ENCODE measurements around the gene TNXB.
"Not testable (repeated sequence)": the region's sequence is repeated elsewhere in the genome, so short reads cannot be mapped to it uniquely, and the experiment has no call there.

The TNXB gene

GRCh38 chr6:32084780-32085179 is 24.4 kb downstream of the TNXB start:
- no peak for DNase-seq

DNA sequence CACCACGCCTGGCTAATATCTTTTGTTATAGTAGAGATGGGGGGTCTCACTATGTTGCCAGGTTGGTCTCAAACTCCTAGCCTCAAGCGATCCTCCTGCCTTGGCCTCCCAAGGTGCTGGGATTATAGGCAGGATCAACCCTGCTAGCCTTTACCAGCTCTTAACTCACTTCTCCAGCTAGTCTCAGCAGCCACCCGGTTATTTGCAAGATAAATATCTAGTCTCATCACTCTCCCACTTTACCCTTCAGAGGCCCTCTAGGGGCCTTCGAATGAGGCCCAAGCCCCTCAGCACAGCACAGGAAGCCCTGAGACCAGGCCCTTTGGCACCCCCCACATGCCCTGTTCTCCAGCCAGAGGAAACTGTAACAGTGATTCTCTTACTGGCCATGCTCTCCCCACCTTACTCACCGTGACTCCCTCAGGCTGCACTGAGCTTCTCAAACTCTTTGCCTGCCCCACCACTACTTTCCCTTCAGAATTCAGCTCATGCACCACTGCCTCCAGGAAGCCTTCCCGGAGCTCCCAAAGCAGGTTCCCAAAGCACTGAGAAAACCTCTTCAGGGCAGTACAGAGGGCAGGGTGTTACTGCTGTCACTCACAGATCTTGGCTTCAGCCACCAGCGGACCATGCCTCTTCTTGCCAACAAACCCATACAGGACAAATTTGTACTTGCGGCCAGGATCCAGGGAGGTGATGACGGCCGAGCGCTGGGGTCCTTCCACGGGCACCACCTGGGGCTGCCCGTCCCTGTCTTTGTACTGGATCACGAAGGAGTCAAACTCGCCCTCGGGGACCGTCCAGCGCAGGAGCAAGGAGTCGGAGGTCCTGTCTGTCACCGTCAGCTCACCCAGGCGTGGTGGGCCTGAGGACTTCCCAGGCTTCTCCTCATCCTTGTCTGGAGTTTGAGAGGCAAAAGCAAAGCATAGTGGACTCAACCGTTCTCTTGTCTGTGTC is 25.0 kb downstream of the TNXB start:
- no peak for DNase-seq

DNA sequence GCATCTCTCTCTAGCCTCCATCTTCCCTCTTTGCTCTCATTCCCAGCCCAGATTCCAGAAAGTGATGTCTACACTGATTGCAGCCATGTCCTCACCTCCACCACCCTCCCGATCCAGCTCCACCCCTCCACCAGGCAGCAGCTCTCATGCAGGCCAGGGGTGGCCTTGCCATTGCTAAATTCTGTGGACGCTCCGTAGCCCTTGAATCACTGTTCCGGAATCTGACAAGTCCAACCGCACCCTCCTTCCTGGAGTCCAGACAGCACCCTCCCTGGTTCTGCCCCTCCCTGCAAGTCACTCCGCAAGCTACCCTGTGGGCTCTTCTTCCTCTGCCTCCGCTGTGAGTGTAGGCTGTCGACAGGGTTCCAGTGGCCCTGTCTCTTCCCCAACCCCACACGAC is 26.2 kb downstream of the TNXB start:
- DNase-seq: no peak

DNA sequence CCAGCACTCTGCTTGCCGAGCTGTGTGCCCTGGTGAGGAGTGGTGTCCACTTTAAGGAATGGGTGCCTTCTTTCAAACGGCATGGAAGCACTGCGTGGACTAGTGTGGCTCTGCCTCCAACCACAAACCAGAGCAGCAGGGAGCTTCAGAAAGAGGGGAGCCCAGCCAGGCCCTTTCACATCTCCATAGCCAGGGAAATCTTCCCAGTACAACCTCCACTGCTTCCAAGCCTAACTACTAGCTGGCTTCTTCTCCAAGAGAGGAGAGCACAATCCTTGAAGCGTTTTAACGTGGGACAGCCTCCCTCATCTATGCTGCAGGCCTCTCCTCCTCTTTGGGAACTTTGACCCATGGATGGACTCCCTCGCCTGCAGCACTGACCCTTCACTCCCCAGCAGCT is 26.7 kb downstream of the TNXB start:
- no peak for DNase-seq

- DNase-seq: no peak
Observed at GRCh38 chr6:32081168-32081990, 27.8 kb downstream of the TNXB start.

GRCh38 chr6:32079566-32080290 is 29.4 kb downstream of the TNXB start:
- DNase-seq: no peak

GRCh38 chr6:32076321-32076809 is 32.8 kb downstream of the TNXB start:
- DNase-seq: no peak

- no peak for DNase-seq
Observed at GRCh38 chr6:32075781-32076180, 33.4 kb downstream of the TNXB start.

DNA sequence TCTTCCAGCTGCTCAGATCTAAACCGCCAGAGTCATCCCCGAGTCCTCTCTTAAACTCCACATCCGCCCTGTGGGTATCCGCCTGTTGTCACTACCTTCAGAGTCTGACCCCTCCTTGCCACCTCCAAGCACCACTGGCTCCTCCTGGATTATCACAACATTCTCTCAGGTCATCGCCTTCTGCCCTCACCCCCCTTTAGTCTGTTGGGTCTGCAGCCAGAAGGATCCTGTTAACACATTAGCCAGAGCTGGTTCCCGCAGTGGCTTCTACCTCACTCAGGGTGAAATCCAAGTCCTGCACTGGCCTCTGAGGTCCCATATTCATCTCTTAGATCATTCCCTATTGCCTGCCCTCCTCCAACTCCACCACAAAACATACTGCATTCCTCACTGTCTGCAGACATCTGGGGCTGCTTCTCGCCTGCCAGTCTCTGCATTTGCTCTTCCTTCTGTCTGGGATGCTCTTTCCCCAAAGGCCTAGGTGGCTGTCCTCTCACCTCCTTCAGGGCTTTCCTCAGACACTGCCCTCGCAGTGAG is 34.1 kb downstream of the TNXB start:
- no peak for DNase-seq

DNA sequence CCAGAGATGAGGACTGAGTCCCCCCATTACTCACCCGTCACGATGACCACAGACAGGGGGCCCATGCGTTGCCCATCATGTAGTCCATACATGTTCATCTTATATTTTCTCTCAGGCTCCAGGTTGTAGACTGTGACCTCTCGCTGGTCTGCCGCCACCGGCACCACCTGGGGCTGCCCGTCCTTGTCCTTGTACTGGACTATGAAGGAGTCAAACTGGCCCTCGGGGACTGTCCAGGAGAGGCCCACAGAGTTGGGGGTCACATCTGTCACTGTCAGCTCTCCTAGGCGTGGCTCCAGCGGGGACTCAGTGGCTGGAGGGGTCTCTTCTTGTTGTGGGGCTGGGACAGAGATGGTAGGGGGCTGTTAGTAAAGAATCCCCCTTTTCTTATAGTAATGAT is 35.5 kb downstream of the TNXB start:
- DNase-seq: no peak

GRCh38 chr6:32073101-32073500 is 36.0 kb downstream of the TNXB start:
- no peak for DNase-seq

GRCh38 chr6:32070814-32071543 is 38.2 kb downstream of the TNXB start:
- no peak for DNase-seq

DNA sequence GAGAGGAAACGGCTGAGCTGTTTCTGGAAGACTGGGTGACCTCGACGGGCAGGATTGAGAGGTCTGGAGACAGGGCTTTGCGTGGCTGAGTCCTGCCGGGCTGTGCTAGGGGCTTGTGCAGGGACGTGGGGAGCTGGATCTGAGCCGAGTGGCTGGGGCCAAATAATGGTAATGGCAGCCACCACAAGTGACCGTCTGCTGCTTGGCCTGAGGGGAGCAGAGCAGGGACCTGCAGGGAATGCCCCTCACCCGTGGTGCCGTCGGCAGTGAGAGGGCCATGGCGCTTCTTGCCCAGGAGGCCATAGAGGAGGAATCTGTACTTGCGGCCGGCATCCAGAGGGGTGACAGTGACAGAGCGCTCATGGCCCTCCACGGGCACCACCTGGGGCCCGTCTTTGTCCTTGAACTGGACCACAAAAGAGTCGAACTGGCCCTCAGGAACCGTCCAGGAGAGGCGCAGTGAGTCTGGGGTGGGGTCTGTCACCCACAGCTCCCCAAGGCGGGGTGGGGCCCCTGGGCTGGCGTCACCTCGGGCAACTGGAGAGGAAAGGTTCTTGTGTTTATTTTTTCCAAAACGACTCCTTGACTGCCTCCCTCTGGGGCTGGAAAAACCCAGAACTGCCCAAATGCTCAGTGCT is 39.1 kb downstream of the TNXB start:
- DNase-seq: no peak

DNA sequence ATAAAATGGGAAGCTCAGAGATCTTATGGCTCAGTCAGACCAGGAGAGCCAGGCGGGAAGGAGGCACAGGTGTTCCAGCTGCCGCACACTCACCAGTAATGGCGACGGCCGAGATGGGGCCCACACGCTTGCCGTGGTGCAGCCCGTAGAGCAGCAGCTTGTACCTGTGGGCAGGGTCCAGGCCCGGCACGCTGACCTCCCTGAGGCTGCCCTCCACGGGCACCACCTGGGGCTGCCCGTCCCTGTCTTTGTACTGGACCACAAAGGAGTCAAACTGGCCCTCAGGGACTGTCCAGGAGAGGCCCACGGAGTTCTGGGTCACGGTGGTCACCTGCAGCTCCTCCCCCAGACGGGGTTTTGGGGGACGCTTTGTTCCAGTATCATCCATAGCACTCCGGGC is 39.7 kb downstream of the TNXB start:
- DNase-seq: no peak

GRCh38 chr6:32068867-32069266 is 40.3 kb downstream of the TNXB start:
- DNase-seq: no peak

GRCh38 chr6:32068315-32068714 is 40.8 kb downstream of the TNXB start:
- not testable (repeated sequence) for DNase-seq

- DNase-seq: not testable (repeated sequence)
Observed at GRCh38 chr6:32067521-32067920, 41.6 kb downstream of the TNXB start.

- DNase-seq: no peak
Observed at GRCh38 chr6:32064706-32065105, 44.4 kb downstream of the TNXB start.

DNA sequence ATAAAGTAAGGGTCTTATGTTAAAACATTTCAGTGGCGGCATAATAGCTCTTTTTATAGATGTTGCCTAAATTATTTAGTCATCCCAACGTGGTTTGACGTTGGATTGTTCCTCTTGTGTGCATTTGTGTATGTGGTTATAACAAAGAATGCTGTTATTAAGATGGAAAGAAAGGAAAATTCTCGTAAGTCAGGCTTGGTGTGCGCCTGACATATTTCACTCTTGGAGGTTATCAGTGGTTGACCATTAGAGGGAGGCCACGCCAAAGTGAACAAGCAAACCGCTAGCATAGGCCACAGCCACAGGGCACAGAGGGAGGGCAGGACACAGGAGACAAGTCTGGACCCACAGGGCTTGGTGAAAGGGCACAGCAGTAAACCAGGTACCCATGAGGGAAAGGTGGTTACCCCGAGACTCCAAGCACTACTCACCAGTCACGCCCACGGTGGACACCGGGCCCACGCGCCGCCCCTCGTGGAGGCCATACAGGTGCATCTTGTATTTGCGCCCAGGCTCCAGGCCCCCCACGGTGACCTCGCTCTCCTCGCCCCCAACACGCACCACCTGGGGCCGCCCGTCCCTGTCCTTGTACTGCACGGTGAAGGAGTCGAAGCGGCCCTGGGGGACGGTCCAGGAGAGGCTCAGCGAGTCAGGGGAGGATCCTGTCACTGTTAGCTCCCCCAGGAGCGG is 48.0 kb downstream of the TNXB start:
- no peak for DNase-seq

DNA sequence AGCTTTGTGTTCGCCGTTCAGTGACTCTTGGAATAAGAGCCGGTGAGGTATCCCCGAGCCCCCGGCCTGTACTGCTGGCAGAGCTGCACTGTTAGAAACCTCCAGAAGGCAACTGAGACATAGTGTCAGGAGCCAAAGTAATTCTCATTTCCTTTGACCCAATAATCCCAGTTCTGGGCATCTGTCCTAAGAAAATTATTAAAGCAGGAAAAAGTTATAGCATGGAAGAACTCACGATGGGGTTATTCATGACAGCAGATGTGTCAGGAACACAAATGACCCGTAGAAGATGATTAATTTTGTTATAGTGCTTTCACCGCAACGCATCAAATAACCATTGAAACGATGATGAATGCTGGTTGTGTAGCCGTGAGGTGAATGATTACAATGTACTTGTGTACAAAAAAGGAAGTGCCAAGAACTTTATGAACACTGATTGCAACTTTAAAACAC is 50.6 kb downstream of the TNXB start:
- no peak for DNase-seq

DNA sequence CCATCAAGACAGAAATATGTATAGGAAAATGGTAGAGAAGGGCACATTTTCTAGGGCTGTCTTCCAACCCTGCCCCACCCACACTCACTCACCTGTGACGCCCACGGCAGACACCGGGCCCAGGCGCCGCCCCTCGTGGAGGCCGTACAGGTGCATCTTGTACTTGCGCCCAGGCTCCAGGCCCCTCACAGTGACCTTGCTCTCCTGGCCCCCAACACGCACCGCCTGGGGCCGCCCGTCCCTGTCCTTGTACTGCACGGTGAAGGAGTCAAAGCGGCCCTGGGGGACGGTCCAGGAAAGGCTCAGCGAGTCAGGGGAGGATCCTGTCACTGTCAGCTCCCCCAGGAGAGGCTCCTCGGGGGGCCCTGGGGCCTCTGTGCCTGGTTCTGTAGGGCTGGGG is 51.2 kb downstream of the TNXB start:
- no peak for DNase-seq
